C4-2B (cell line): Measurements from ENCODE around the gene WNT5B.

ENCODE experiments used
- CTCF ChIP-seq: fragments of 450-650 bp; conservative IDR thresholded peaks from 2 replicates; pipeline ENCODE4 v1.5.1; 2017; ENCODE audit warnings: mild to moderate bottlenecking
- ZFX ChIP-seq: fragments of 450-650 bp; IDR thresholded peaks from 2 replicates; pipeline ENCODE4 v1.6.1; 2017

GRCh38 chr12:1604464-1604863, 24.6 kb upstream of the WNT5B start:
- no peak for TF ChIP-seq CTCF
- no peak for TF ChIP-seq ZFX
